Activated CD8-positive, alpha-beta memory T cell treated with anti-CD3 and anti-CD28 coated beads, Interleukin-2, amount 50 U/mL, for 4 hours (primary cell): ENCODE measurements around the gene ZNF536.

Experiments used
- DNase-seq: peaks from one replicate; pipeline ENCODE4 v3.0.0-alpha.2; 2020

The ZNF536 gene

GRCh38 chr19:30366282-30366681, 5.9 kb upstream of the ZNF536 start:
- DNase-seq: no peak

- no peak for DNase-seq
Measured at GRCh38 chr19:30367006-30367405, 5.2 kb upstream of the ZNF536 start.

GRCh38 chr19:30367421-30367820, 4.8 kb upstream of the ZNF536 start:
- no peak for DNase-seq

- DNase-seq: no peak
Measured at GRCh38 chr19:30369833-30370232, 2.4 kb upstream of the ZNF536 start.

GRCh38 chr19:30371161-30371836, 885 bp upstream of the ZNF536 start:
- no peak for DNase-seq

- no peak for DNase-seq
Measured at GRCh38 chr19:30373593-30373992, 1.4 kb downstream of the ZNF536 start.

- DNase-seq: no peak
Measured at GRCh38 chr19:30374539-30374864, 2.3 kb downstream of the ZNF536 start.

GRCh38 chr19:30374865-30375552, 2.8 kb downstream of the ZNF536 start:
- no peak for DNase-seq

GRCh38 chr19:30375553-30376031, 3.4 kb downstream of the ZNF536 start:
- no peak for DNase-seq

- DNase-seq: no peak
Measured at GRCh38 chr19:30376272-30376671, 4.1 kb downstream of the ZNF536 start.

GRCh38 chr19:30376826-30377425, 4.7 kb downstream of the ZNF536 start:
- DNase-seq: no peak

- no peak for DNase-seq
Measured at GRCh38 chr19:30378701-30379100, 6.5 kb downstream of the ZNF536 start.

- DNase-seq: no peak
Measured at GRCh38 chr19:30379841-30380610, 7.8 kb downstream of the ZNF536 start.

- DNase-seq: no peak
Measured at GRCh38 chr19:30381366-30381765, 9.2 kb downstream of the ZNF536 start.

GRCh38 chr19:30385174-30385573, 13.0 kb downstream of the ZNF536 start:
- DNase-seq: no peak

- no peak for DNase-seq
Measured at GRCh38 chr19:30385666-30386065, 13.5 kb downstream of the ZNF536 start.

- no peak for DNase-seq
Measured at GRCh38 chr19:30386551-30387143, 14.5 kb downstream of the ZNF536 start.

GRCh38 chr19:30387311-30388115, 15.3 kb downstream of the ZNF536 start:
- DNase-seq: no peak

GRCh38 chr19:30388327-30388726, 16.1 kb downstream of the ZNF536 start:
- no peak for DNase-seq

- no peak for DNase-seq
Measured at GRCh38 chr19:30388819-30389218, 16.6 kb downstream of the ZNF536 start.

GRCh38 chr19:30390356-30390988, 18.3 kb downstream of the ZNF536 start:
- DNase-seq: no peak

- no peak for DNase-seq
Measured at GRCh38 chr19:30391052-30391451, 18.9 kb downstream of the ZNF536 start.
